Loucy (cell line): ENCODE data around the gene S100Z.

ENCODE experiments used
- CTCF ChIP-seq: fragments of 200-600 bp; sonication (generic); conservative IDR thresholded peaks from 2 replicates; pipeline ENCODE4 v1.5.1; 2014; ENCODE audit warnings: mild to moderate bottlenecking, antibody characterized with exemption, low read length
- EZH2phosphoT487 ChIP-seq: fragments of 200-600 bp; IDR thresholded peaks from 2 replicates; pipeline ENCODE4 v1.6.1; 2018; ENCODE audit warnings: antibody characterized with exemption, mild to moderate bottlenecking, moderate library complexity, borderline replicate concordance

DNA sequence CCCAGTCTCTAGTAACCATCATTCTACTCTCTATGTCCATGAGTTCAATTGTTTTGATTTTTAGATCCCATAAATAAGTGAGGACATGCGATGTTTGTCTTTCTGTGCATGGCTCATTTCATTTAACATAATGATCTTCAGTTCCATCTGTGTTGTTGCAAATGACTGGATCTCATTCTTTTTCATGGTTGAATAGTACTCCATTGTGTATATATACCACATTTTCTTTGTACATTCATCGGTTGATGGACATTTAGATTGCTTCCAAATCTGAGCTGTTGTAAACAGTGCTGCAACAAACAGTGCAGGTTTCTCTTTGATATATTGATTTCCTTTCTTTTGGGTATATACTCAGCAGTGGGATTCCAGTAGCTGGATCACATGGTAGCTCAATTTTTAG is 46.4 kb downstream of the S100Z start:
- TF ChIP-seq CTCF: no peak
- TF ChIP-seq EZH2phosphoT487: no peak
